Measurements from ENCODE around the gene PPP1R37.

The PPP1R37 gene

GRCh38 chr19:45071545-45071938, 21.4 kb upstream of the PPP1R37 start:
- H3K4me2 ChIP-seq (ENCODE audit: low read length) = peak overlapping the region; percentile 26
- H3K9me2 ChIP-seq (ENCODE audit: low read depth, low read length) = no peaks in the 10 kb centered on the region
- peak overlapping the region; percentile 2; the same call in 1 of the 2 replicates for H3K9ac ChIP-seq (ENCODE audit: low read length)
- H3F3A ChIP-seq (ENCODE audit: insufficient read depth, low read length) = 0 out of 2 replicates have a peak, but pooled peaks cover 6% of the 10 kb centered on the region
- H3K9me3 ChIP-seq (ENCODE audit: low read length) = no peaks in the 10 kb centered on the region
- H3K27ac ChIP-seq (ENCODE audit: low read depth, low read length, poor library complexity, severe bottlenecking) = peak overlapping the region; percentile 73
- H3K36me3 ChIP-seq (ENCODE audit: insufficient read depth, low read length) = peaks cover 69% of the 10 kb centered on the region
- H2AFZ ChIP-seq (ENCODE audit: low read length) = no peak overlapping the region
- TF ChIP-seq, protein P1, sequence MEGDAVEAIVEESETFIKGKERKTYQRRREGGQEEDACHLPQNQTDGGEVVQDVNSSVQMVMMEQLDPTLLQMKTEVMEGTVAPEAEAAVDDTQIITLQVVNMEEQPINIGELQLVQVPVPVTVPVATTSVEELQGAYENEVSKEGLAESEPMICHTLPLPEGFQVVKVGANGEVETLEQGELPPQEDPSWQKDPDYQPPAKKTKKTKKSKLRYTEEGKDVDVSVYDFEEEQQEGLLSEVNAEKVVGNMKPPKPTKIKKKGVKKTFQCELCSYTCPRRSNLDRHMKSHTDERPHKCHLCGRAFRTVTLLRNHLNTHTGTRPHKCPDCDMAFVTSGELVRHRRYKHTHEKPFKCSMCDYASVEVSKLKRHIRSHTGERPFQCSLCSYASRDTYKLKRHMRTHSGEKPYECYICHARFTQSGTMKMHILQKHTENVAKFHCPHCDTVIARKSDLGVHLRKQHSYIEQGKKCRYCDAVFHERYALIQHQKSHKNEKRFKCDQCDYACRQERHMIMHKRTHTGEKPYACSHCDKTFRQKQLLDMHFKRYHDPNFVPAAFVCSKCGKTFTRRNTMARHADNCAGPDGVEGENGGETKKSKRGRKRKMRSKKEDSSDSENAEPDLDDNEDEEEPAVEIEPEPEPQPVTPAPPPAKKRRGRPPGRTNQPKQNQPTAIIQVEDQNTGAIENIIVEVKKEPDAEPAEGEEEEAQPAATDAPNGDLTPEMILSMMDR (IDR thresholded peaks at IDR 0.05; ENCODE audit: low read length) = no peak
- no peak for TF ChIP-seq EZH2 (IDR thresholded peaks at IDR 0.05; ENCODE audit: borderline replicate concordance, low read length)
- no peaks in the 10 kb centered on the region for H4K20me1 ChIP-seq (ENCODE audit: insufficient read depth, low read length)
- no peaks in the 10 kb centered on the region for H3K79me2 ChIP-seq (ENCODE audit: insufficient read depth, low read length)
- H3K4me3 ChIP-seq (ENCODE audit: low read depth, low read length, poor library complexity, severe bottlenecking) = no peak overlapping the region
- H3K4me1 ChIP-seq (ENCODE audit: insufficient read depth, low read length, severe bottlenecking) = peaks cover 46% of the 10 kb centered on the region
- H3K27me3 ChIP-seq (ENCODE audit: insufficient read depth, low read length) = no peaks in the 10 kb centered on the region

- Histone ChIP-seq H3F3A (ENCODE audit: insufficient read depth, low read length) (peaks cover 8% of the 10 kb centered on the region; the same call in 1 of the 2 replicates), H2AFZ (ENCODE audit: low read length) (no peak overlapping the region), H3K4me1 (ENCODE audit: insufficient read depth, low read length, severe bottlenecking) (peaks cover 52% of the 10 kb centered on the region), H3K9me3 (ENCODE audit: low read length) (no peaks in the 10 kb centered on the region), H3K27me3 (ENCODE audit: insufficient read depth, low read length) (no peaks in the 10 kb centered on the region), H3K27ac (ENCODE audit: low read depth, low read length, poor library complexity, severe bottlenecking) (peak overlapping the region; percentile 73), H3K9me2 (ENCODE audit: low read depth, low read length) (no peaks in the 10 kb centered on the region), H3K36me3 (ENCODE audit: insufficient read depth, low read length) (peaks cover 63% of the 10 kb centered on the region), H3K9ac (ENCODE audit: low read length) (peak overlapping the region; percentile 2; the same call in 1 of the 2 replicates), H3K4me2 (ENCODE audit: low read length) (peak overlapping the region; percentile 26), H3K79me2 (ENCODE audit: insufficient read depth, low read length) (no peaks in the 10 kb centered on the region), H3K4me3 (ENCODE audit: low read depth, low read length, poor library complexity, severe bottlenecking) (no peak overlapping the region), H4K20me1 (ENCODE audit: insufficient read depth, low read length) (no peaks in the 10 kb centered on the region)
- no peak for TF ChIP-seq EZH2 (IDR thresholded peaks at IDR 0.05; ENCODE audit: borderline replicate concordance, low read length)
- TF ChIP-seq, protein P1 (IDR thresholded peaks at IDR 0.05; ENCODE audit: low read length) = peak; percentile 59
These were observed 20.8 kb upstream of the PPP1R37 start for GRCh38 chr19:45071969-45072790.

- Histone ChIP-seq H3F3A (ENCODE audit: insufficient read depth, low read length) (peaks cover 19% of the 10 kb centered on the region), H4K20me1 (ENCODE audit: insufficient read depth, low read length) (no peaks in the 10 kb centered on the region), H3K4me2 (ENCODE audit: low read length) (peak overlapping the region; percentile 78), H2AFZ (ENCODE audit: low read length) (no peak overlapping the region), H3K4me1 (ENCODE audit: insufficient read depth, low read length, severe bottlenecking) (peaks cover 65% of the 10 kb centered on the region), H3K4me3 (ENCODE audit: low read depth, low read length, poor library complexity, severe bottlenecking) (peak overlapping the region; percentile 83), H3K9ac (ENCODE audit: low read length) (peak overlapping the region; percentile 67), H3K27me3 (ENCODE audit: insufficient read depth, low read length) (no peaks in the 10 kb centered on the region), H3K36me3 (ENCODE audit: insufficient read depth, low read length) (peaks cover 38% of the 10 kb centered on the region), H3K9me3 (ENCODE audit: low read length) (no peaks in the 10 kb centered on the region), H3K79me2 (ENCODE audit: insufficient read depth, low read length) (peaks cover 6% of the 10 kb centered on the region), H3K27ac (ENCODE audit: low read depth, low read length, poor library complexity, severe bottlenecking) (peak overlapping the region; percentile 89), H3K9me2 (ENCODE audit: low read depth, low read length) (no peaks in the 10 kb centered on the region)
- no peak for TF ChIP-seq EZH2 (IDR thresholded peaks at IDR 0.05; ENCODE audit: borderline replicate concordance, low read length)
- TF ChIP-seq, protein P1 (IDR thresholded peaks at IDR 0.05; ENCODE audit: low read length) = no peak
These were observed 18.2 kb upstream of the PPP1R37 start for GRCh38 chr19:45074744-45075300.

All from OCI-LY1 (cell line).